ENCODE data around the gene YBX3.

- TF ChIP-seq PAX5 (IDR thresholded peaks at IDR 0.05; ENCODE audit: insufficient read depth, low read length, severe bottlenecking) = no peak
- no peak for TF ChIP-seq POLR2AphosphoS5 (IDR thresholded peaks at IDR 0.05; ENCODE audit: low read depth, low read length)
- TF ChIP-seq TAF1 (IDR thresholded peaks at IDR 0.05; ENCODE audit: low read depth, low read length) = no peak
- TF ChIP-seq POLR2A (IDR thresholded peaks at IDR 0.05; ENCODE audit: low read depth, low read length) = no peak
- no peak for TF ChIP-seq SPI1 (IDR thresholded peaks at IDR 0.05; ENCODE audit: low read depth, low read length)
These were observed 27.2 kb upstream of the YBX3 start for GRCh38 chr12:10750385-10750727.
